Sigmoid colon (tissue), 7 donors: ENCODE results near the gene PTPN1. TPM values are rescaled to one million over a fixed set of nuclear protein-coding genes. Genes with fewer than 3 reads are reported as not detected.

ENCODE experiments used
- DNase-seq: peaks from one replicate; pipeline ENCODE4 v3.0.0-alpha.2; 2019
- H3K27ac ChIP-seq, 4 donors: fragments of 200-600 bp; sonication (generic); one replicate each; pipeline ENCODE4 v1.5.1; 2016 to 2019; ENCODE audit warnings: mild to moderate bottlenecking in 1 of 4
- H3K27me3 ChIP-seq, 3 donors: fragments of 200-600 bp; sonication (generic); one replicate each; pipeline ENCODE4 v1.5.1; 2019; ENCODE audit warnings: mild to moderate bottlenecking in 1 of 3
- H3K36me3 ChIP-seq, 4 donors: fragments of 200-600 bp; sonication (generic); one replicate each; pipeline ENCODE4 v1.5.1; 2016 to 2019
- H3K4me1 ChIP-seq, 4 donors: fragments of 200-600 bp; sonication (generic); one replicate each; pipeline ENCODE4 v1.5.1; 2017 to 2019
- H3K4me3 ChIP-seq, 4 donors: fragments of 200-600 bp; sonication (generic); one replicate each; pipeline ENCODE4 v1.5.1; 2017 to 2019; ENCODE audit warnings: mild to moderate bottlenecking in 2 of 4, moderate library complexity in 1 of 4
- H3K9me3 ChIP-seq, 4 donors: fragments of 200-600 bp in 3 of 4; sonication (generic) in 3 of 4; one replicate each; pipeline versions ENCODE4 v1.5.1 to v1.6.1; 2013 to 2019
- EP300 ChIP-seq, 4 donors: sonication (generic); formaldehyde crosslinking; IDR thresholded peaks; one replicate each; pipeline ENCODE4 v1.6.1; 2017; ENCODE audit warnings: antibody characterized with exemption in 4 of 4
- POLR2A ChIP-seq, 2 donors: fragments of 450-650 bp; IDR thresholded peaks; one replicate each; pipeline ENCODE4 v1.6.1; 2016; ENCODE audit warnings: antibody characterized with exemption in 2 of 2, mild to moderate bottlenecking in 2 of 2, moderate library complexity in 2 of 2
- POLR2AphosphoS5 ChIP-seq, 4 donors: sonication (generic); formaldehyde crosslinking; IDR thresholded peaks; one replicate each; pipeline ENCODE4 v1.6.1; 2017; ENCODE audit warnings: antibody characterized with exemption in 4 of 4
- WGBS, 2 donors: extraction: QIAGEN DNeasy Blood & Tissue Kit; methylation state at CpG; one replicate each; pipeline ENCODE4 v1.1.7; 2013; 5-methylcytosine and 5-hydroxymethylcytosine counted together
- intact Hi-C: fragments of 100-400 bp; cut with DNase I; formaldehyde crosslinking; loops from one replicate; pipeline ENCODE4 v1.15.1; 2023
- polyA plus RNA-seq, 3 donors: library from polyadenylated mRNA; stranded (reverse); fragments of 200-250 nt; gene quantifications; one replicate each; pipeline ENCODE4 v1.2.3, GENCODE V29; 2013
- total RNA-seq, 4 donors: library from RNA; depleted of rRNA; stranded (reverse); fragments of >200 nt; gene quantifications; one replicate each; pipeline ENCODE4 v1.1.0, GENCODE V29; 2016
- TF ChIP-seq, protein P1 (sequence below), 4 experiments: fragments of 450-650 bp in 3 of 4; fragments of 200-600 bp in 1 of 4; IDR thresholded peaks; one replicate each; pipeline ENCODE4 v1.5.1; 2016 to 2019; ENCODE audit warnings: antibody characterized with exemption in 4 of 4, mild to moderate bottlenecking in 3 of 4, moderate library complexity in 2 of 4
- donor health status: healthy with polysubstance abuse.
- donor health status: Bipolar disorder and iron deficiency.
- donor health status: healthy.

Gene PTPN1
- total and polyA plus RNA-seq, 7 donors, result 14.4 to 41.5 (median 23.6) TPM

- intact Hi-C loops, result no loop called here
- no peaks in the 10 kb centered on the region for H3K9me3 ChIP-seq
- WGBS, 2 donors, result 88 to 91% methylated on average over 5 of the region's 5 CpGs
- DNase-seq, result no peak
- H3K36me3 ChIP-seq, result peaks cover 0 to 18% (median 2%) of the 10 kb centered on the region in 4 donors
- no peaks in the 10 kb centered on the region for H3K27me3 ChIP-seq
- peak overlapping the region; percentile 75 to 86 (median 82) for H3K27ac ChIP-seq
- H3K4me1 ChIP-seq, result peaks cover 0 to 49% (median 34%) of the 10 kb centered on the region in 4 donors
- H3K4me3 ChIP-seq, result no peak overlapping the region
- no peak for TF ChIP-seq POLR2AphosphoS5 (IDR thresholded peaks at IDR 0.05)
- no peak for TF ChIP-seq EP300 (IDR thresholded peaks at IDR 0.05)
- TF ChIP-seq, protein P1, sequence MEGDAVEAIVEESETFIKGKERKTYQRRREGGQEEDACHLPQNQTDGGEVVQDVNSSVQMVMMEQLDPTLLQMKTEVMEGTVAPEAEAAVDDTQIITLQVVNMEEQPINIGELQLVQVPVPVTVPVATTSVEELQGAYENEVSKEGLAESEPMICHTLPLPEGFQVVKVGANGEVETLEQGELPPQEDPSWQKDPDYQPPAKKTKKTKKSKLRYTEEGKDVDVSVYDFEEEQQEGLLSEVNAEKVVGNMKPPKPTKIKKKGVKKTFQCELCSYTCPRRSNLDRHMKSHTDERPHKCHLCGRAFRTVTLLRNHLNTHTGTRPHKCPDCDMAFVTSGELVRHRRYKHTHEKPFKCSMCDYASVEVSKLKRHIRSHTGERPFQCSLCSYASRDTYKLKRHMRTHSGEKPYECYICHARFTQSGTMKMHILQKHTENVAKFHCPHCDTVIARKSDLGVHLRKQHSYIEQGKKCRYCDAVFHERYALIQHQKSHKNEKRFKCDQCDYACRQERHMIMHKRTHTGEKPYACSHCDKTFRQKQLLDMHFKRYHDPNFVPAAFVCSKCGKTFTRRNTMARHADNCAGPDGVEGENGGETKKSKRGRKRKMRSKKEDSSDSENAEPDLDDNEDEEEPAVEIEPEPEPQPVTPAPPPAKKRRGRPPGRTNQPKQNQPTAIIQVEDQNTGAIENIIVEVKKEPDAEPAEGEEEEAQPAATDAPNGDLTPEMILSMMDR (IDR thresholded peaks at IDR 0.05), result no peak
- TF ChIP-seq POLR2A (IDR thresholded peaks at IDR 0.05), result no peak
These were observed 50.7 kb downstream of the PTPN1 start for GRCh38 chr20:50560867-50561266.

GRCh38 chr20:50561379-50562078 is 51.3 kb downstream of the PTPN1 start:
- Histone ChIP-seq H3K27ac (peak overlapping the region; percentile 75 to 86 (median 82)), H3K36me3 (peaks cover 0 to 22% (median 2%) of the 10 kb centered on the region in 4 donors), H3K27me3 (no peaks in the 10 kb centered on the region), H3K9me3 (no peaks in the 10 kb centered on the region), H3K4me1 (peaks cover 0 to 55% (median 34%) of the 10 kb centered on the region in 4 donors), H3K4me3 (no peak overlapping the region)
- intact Hi-C loops, result no loop called here
- TF ChIP-seq EP300 (IDR thresholded peaks at IDR 0.05) (peak in 2 of 4 donors; percentile 64 to 68), POLR2A (IDR thresholded peaks at IDR 0.05) (no peak), POLR2AphosphoS5 (IDR thresholded peaks at IDR 0.05) (peak; percentile 32 to 68 (median 40))
- DNase-seq, result peak; percentile 85
- WGBS, 2 donors, result 77 to 79% methylated on average over 17 of the region's 17 CpGs

- TF ChIP-seq, protein P1 (IDR thresholded peaks at IDR 0.05), result no peak
- TF ChIP-seq POLR2A (IDR thresholded peaks at IDR 0.05), result no peak
- no peak for TF ChIP-seq POLR2AphosphoS5 (IDR thresholded peaks at IDR 0.05)
- no peak for TF ChIP-seq EP300 (IDR thresholded peaks at IDR 0.05)
- H3K36me3 ChIP-seq, result peaks cover 0 to 24% (median 2%) of the 10 kb centered on the region in 4 donors
- H3K9me3 ChIP-seq, result no peaks in the 10 kb centered on the region
- no peak overlapping the region for H3K4me3 ChIP-seq
- intact Hi-C loops, result no loop called here
- H3K27me3 ChIP-seq, result no peaks in the 10 kb centered on the region
- WGBS, 2 donors, result 94 to 96% methylated on average over 7 of the region's 7 CpGs
- DNase-seq, result no peak
- H3K27ac ChIP-seq, result peak overlapping the region; percentile 75 to 86 (median 82)
- peaks cover 0 to 55% (median 34%) of the 10 kb centered on the region in 4 donors for H3K4me1 ChIP-seq
These were observed 52.1 kb downstream of the PTPN1 start for GRCh38 chr20:50562262-50562701.

GRCh38 chr20:50563133-50563944 is 53.2 kb downstream of the PTPN1 start:
- no peaks in the 10 kb centered on the region for H3K27me3 ChIP-seq
- no peaks in the 10 kb centered on the region for H3K9me3 ChIP-seq
- TF ChIP-seq POLR2AphosphoS5 (IDR thresholded peaks at IDR 0.05) (no peak), POLR2A (IDR thresholded peaks at IDR 0.05) (no peak), EP300 (IDR thresholded peaks at IDR 0.05) (no peak)
- TF ChIP-seq, protein P1 (IDR thresholded peaks at IDR 0.05), result no peak
- H3K4me1 ChIP-seq, result peaks cover 0 to 55% (median 34%) of the 10 kb centered on the region in 4 donors
- peak overlapping the region in 2 of 4 donors; percentile 85 to 86 for H3K27ac ChIP-seq
- intact Hi-C loops, result no loop called here
- no peak overlapping the region for H3K4me3 ChIP-seq
- H3K36me3 ChIP-seq, result peaks cover 0 to 30% (median 5%) of the 10 kb centered on the region in 4 donors
- WGBS, 2 donors, result 89 to 94% methylated on average over 3 of the region's 3 CpGs
- no peak for DNase-seq

DNA sequence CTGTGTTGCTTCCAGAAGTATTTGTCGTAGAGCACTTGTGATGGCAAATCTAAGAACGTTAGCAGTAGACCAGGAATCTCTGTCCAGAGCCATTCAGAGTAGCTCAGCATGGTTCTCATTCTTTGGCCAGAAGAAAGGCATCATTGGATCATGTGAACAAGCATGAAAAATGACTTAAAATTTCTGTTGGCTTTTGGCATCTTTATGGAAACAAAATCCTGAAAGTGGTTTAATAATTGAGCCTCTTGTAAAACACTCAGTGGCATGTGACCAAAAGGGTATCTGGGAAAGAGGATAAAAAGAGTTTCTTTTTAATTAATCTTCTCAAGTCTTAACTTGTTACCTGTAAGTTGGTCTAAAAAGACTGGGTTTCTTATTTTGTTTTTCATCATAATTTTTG is 55.2 kb downstream of the PTPN1 start:
- WGBS, 2 donors, result 80 to 94% methylated on average over 2 of the region's 2 CpGs
- H3K36me3 ChIP-seq, result peaks cover 4 to 49% (median 12%) of the 10 kb centered on the region in 4 donors
- TF ChIP-seq EP300 (IDR thresholded peaks at IDR 0.05) (no peak), POLR2AphosphoS5 (IDR thresholded peaks at IDR 0.05) (no peak), POLR2A (IDR thresholded peaks at IDR 0.05) (no peak)
- TF ChIP-seq, protein P1 (IDR thresholded peaks at IDR 0.05), result no peak
- no peaks in the 10 kb centered on the region for H3K9me3 ChIP-seq
- intact Hi-C loops, result no loop called here
- H3K27me3 ChIP-seq, result no peaks in the 10 kb centered on the region
- no peak overlapping the region for H3K4me3 ChIP-seq
- H3K27ac ChIP-seq, result peak overlapping the region in 2 of 4 donors; percentile 2 to 21
- H3K4me1 ChIP-seq, result peaks cover 0 to 51% (median 29%) of the 10 kb centered on the region in 4 donors
- no peak for DNase-seq
